GM18868 (cell line): Measurements from ENCODE around the gene PLXNB3.

Source experiments
- ATAC-seq: cut with Tn5 transposase; IDR thresholded peaks from one replicate; pipeline ENCODE4 v1.9.1; 2021; ENCODE audit warnings: mild to moderate bottlenecking, moderate library complexity; ENCODE audit not compliant: unreplicated experiment

The PLXNB3 gene

DNA sequence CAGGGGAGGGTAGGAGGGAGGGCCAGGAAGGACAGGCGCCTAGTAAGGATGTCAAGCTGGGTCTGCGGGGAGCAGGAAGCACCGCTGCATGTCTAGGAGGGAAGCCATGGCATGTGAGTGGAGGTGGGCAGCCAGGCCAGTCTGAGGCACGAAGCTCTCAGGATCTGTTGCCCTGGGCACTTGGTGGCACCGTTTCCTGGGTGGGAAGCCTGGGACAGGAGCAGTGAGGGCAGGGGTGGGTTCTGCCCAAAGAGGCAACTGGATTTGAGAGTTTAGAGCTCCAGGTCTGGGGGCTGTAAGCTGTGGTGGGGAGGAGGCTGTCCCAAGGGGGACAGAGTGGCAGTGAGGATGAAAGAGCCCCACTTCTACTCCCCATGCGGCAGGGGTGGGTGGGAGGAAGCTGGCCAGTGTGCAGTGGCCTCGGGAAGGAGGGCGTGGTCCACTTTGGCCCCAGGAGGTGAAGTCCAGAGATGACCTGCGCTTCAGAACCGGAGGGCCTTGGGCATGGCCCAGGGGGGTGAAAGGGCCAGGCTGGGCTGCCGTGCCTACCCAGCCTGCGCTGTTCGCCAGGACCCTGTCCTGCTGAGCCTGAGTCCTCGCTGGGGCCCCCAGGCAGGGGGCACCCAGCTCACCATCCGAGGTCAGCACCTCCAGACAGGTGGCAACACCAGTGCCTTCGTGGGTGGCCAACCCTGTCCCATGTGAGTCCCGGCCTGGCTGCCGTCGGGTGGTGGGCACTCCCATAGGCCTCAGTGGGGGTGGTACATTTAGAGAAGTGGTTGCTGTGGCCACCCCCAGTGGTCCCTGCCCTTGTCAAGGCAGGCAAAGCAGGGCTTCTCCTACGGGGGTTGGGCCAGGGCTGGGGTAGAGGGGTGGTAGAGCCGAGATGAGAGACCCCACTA is 8.5 kb downstream of the PLXNB3 start:
- no peak for ATAC-seq

- ATAC-seq: no peak
Observed at GRCh38 chrX:153773218-153773611, 9.2 kb downstream of the PLXNB3 start.

GRCh38 chrX:153773741-153774575 is 9.9 kb downstream of the PLXNB3 start:
- no peak for ATAC-seq

DNA sequence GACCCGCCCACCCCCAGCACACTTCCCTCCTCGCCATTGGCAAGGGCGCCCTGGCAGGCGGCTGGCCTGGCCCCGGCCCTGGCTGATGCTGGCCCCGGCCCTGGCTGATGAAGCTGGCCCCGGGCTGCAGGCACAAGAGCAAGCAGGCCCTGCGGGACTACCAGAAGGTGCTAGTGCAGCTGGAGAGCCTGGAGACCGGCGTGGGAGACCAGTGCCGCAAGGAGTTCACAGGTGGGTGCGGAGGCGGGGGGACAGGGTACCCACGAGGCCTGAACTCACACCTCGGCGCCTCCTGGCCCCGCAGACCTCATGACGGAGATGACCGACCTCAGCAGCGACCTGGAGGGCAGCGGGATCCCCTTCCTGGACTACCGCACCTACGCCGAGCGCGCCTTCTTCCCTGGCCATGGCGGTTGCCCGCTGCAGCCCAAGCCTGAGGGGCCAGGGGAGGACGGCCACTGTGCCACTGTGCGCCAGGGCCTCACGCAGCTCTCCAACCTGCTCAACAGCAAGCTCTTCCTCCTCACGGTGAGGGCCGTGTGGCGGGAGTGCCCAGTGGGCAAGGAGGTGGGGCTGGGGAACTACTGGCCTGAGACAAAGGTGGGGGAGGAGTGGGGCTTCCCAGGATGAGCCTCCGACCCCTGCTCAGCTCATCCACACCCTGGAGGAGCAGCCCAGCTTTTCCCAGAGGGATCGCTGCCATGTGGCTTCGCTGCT is 10.7 kb downstream of the PLXNB3 start:
- ATAC-seq: no peak

- ATAC-seq: no peak
Observed at GRCh38 chrX:153775293-153776119, 11.5 kb downstream of the PLXNB3 start.

DNA sequence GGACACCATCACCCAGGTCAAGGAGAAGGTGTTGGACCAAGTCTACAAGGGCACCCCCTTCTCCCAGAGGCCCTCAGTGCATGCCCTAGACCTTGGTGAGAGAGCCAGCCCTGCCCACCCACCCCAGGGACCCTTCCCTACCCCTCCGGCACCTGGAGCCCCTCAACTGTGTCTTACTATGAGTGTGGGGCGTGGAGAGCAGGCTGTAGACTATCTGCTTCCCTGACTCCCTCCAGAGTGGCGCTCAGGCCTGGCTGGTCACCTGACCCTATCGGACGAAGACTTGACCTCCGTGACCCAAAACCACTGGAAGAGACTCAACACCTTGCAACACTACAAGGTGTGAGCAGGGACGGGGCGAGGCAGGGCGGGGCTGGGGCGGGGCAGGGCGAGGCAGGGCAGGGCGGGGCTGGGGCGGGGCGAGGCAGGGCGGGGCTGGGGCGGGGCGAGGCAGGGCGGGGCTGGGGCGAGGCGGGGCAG is 12.1 kb downstream of the PLXNB3 start:
- ATAC-seq: no peak

GRCh38 chrX:153776611-153777045 is 12.6 kb downstream of the PLXNB3 start:
- no peak for ATAC-seq

DNA sequence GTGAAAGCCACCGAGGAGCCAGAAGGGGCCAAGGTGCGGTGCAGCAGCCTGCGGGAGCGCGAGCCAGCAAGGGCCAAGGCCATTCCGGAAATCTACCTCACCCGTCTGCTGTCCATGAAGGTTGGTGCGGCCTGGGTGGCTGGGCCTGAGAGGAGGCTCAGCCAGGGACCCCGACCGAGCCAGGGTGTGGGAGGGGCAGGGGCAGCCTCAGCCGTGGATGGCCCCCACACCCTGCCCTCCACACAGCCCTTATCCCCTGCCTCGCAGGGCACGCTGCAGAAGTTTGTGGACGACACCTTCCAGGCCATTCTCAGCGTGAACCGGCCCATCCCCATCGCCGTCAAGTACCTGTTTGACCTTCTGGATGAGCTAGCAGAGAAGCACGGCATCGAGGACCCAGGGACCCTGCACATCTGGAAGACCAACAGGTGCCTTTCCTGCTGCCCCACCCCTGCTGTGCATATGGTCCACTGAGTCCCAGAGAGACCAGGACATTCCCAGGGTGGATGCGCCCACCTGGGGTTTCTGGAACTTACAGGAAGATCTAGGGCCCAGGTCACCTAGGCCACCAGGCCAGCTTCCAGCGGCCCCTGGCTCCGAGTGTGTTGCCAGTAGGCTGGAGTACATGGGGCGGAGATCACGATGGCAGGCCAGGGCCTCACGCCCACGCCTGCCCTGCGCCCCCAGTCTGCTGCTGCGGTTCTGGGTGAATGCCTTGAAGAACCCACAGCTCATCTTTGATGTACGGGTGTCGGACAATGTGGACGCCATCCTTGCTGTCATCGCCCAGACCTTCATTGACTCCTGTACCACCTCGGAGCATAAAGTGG is 13.4 kb downstream of the PLXNB3 start:
- no peak for ATAC-seq

DNA sequence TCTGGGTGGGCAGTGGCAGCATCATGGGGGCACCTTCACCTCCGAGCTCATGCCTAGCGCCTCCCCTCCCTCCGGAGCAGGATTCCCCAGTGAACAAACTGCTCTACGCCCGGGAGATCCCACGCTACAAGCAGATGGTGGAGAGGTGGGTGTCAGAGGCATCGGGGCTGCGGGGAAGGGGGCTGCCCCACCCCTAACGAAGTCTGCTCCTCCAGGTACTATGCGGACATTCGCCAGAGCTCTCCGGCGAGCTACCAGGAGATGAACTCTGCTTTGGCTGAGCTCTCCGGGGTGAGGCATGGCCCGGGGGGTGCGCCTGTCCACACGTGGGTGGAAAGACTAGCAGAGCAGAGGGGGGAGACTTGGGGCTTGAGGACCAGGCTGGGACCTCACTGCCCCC is 14.1 kb downstream of the PLXNB3 start:
- no peak for ATAC-seq

GRCh38 chrX:153778684-153779101 is 14.6 kb downstream of the PLXNB3 start:
- no peak for ATAC-seq

DNA sequence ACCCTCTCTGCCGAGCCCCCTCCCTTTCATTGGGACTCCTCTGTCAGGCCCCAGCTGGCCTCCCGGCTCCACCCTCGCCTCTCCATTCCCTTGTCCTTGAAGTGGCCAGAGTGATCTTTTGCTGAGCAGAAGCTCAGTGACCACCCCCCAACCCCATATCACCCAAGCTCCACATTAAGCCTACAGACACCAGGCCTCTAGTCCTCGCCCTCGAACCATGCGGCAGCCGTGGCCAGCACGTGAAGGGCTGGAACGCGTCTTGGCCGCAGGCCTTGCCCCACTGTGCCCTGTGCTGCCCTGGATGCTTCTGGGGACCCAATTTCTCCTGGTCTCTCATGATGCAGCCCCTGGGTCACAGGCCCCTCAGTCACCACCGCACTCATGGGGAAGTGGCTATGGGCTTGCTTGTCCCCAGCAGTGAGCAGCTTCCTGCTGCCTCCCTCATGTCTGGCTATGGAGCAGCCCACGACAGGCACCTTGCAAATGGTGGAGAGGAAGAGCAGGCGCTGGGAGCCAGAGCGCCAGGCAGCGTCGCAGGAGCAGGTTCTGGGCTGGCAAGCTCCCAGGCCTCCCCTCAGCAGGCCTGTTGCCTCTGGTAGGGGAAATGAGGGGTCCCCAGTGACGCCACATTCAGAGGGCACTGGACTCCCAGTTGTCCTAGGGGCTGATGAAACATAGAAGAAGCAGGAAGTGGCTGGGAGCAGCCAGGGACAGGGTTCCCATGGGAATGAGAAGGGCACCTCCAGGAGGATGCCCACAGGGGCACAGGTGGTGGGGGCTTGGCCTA is 16.0 kb downstream of the PLXNB3 start:
- ATAC-seq: no peak

- ATAC-seq: no peak
Observed at GRCh38 chrX:153780678-153781427, 16.8 kb downstream of the PLXNB3 start, which contains the start of gene SRPK3. Gene SRPK3 (plus strand): TSS chrX:153781041. CDS start chrX:153781087, 46 bp downstream.

DNA sequence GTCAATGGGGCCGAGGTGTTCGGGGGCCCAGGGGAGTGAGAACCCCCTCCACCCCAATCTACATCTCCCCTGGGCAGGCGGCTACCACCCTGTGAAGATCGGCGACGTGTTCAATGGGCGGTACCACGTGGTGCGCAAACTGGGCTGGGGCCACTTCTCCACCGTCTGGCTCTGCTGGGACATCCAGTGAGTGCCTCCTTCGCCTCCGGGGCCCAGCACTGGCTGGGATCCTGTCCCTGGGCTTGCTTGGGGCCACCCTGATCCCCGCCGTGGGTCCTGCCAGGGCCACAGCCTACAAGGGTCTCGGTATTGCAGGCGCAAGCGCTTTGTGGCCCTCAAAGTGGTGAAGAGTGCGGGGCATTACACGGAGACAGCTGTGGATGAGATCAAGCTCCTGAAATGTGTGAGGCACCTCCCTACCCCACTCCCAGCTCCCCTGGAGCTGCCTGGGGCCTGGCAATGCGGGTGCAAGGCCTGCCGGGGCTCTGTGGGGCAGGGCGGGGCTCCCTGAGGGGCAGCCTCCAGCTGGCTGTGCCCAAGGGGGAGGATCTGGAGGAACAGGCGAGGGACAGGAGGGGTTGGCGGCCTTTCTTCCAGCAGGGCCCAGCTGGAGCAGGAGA is 17.5 kb downstream of the PLXNB3 start:
- ATAC-seq: no peak

DNA sequence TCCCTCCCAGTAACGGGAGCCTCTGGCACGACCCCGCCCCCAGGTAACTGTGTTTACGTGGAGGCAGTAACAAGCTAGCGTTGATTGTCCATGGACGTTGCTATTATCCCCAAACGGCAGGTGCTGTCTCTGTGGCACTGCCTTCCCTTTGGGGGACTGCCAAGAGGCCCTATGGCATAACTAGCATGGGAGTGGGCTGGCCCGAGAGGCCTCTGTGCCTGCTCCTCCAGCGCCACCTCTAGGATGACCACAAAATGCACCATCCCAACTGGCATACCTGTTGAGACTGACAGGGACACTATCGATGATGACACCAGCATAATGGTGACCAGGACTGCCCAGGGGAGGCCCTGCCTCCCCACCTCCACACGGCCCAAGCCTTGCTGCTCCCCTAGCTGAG is 18.3 kb downstream of the PLXNB3 start:
- ATAC-seq: no peak

DNA sequence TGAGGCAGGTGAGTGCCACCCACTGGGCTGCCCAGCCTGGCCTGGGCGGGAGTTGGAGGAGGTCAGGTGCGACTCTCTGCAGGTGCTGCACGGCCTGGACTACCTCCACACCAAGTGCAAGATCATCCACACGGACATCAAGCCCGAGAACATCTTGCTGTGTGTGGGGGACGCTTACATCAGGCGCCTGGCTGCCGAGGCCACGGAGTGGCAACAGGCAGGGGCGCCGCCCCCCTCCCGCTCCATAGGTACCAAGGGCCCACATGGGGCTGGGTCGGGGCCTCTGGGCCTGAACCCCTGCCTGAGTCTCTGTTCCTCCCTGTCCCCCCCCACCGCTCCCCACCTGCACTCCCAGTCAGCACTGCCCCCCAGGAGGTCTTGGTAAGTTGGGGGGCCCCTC is 18.8 kb downstream of the PLXNB3 start:
- no peak for ATAC-seq

GRCh38 chrX:153783378-153784013 is 19.4 kb downstream of the PLXNB3 start:
- ATAC-seq: no peak
